HepG2 (cell line): ENCODE data around the gene GCH1. TPM values are rescaled to one million over a fixed set of nuclear protein-coding genes. Genes with fewer than 3 reads are reported as not detected.

Experiments
- AHR ChIP-seq: IDR thresholded peaks from 2 replicates; pipeline ENCODE4 v1.6.1; 2018; ENCODE audit warnings: missing genetic modification reagents, missing compliant biosample characterization
- ARNT ChIP-seq: fragments of 450-650 bp; IDR thresholded peaks from 2 replicates; pipeline ENCODE4 v1.6.1; 2017
- ARNTL ChIP-seq: sonication (generic); formaldehyde crosslinking; IDR thresholded peaks from 2 replicates; pipeline ENCODE4 v1.4.0; 2020; ENCODE audit warnings: mild to moderate bottlenecking, missing genetic modification reagents
- CEBPG ChIP-seq: IDR thresholded peaks from 2 replicates; pipeline ENCODE4 v1.6.1; 2016
- CENPT ChIP-seq: sonication (generic); formaldehyde crosslinking; IDR thresholded peaks from 2 replicates; pipeline ENCODE4 v1.8.0; 2022; ENCODE audit warnings: low read depth, mild to moderate bottlenecking, moderate library complexity, missing genetic modification reagents
- CREM ChIP-seq, 2 experiments: sonication (generic) in 1 of 2; formaldehyde crosslinking in 1 of 2; IDR thresholded peaks; 2 replicates each; pipeline versions ENCODE4 v1.4.0 to v1.6.1; 2016 to 2020; ENCODE audit warnings: antibody characterized with exemption in 1 of 2, mild to moderate bottlenecking in 1 of 2, missing genetic modification reagents in 1 of 2
- HMG20A ChIP-seq: IDR thresholded peaks from 2 replicates; pipeline ENCODE4 v1.6.1; 2016; ENCODE audit warnings: borderline replicate concordance
- MTF1 ChIP-seq: sonication (generic); formaldehyde crosslinking; IDR thresholded peaks from 2 replicates; pipeline ENCODE4 v1.5.0; 2020; ENCODE audit warnings: missing genetic modification reagents
- NCOA1 ChIP-seq: sonication (generic); formaldehyde crosslinking; IDR thresholded peaks from 2 replicates; pipeline ENCODE4 v1.9.0; 2021; ENCODE audit warnings: missing genetic modification reagents
- NR2F6 ChIP-seq, 2 experiments: IDR thresholded peaks; 2 replicates each; pipeline ENCODE4 v1.6.1; 2016; ENCODE audit warnings: antibody characterized with exemption in 1 of 2, mild to moderate bottlenecking in 1 of 2
- NR3C1 ChIP-seq: sonication (generic); formaldehyde crosslinking; IDR thresholded peaks from 2 replicates; pipeline ENCODE4 v1.4.0; 2020; ENCODE audit warnings: missing genetic modification reagents
- POLR2A ChIP-seq, 2 experiments: IDR thresholded peaks; 2 replicates each; pipeline ENCODE4 v1.6.1; 2011; ENCODE audit warnings: low read depth in 2 of 2, low read length in 2 of 2, mild to moderate bottlenecking in 1 of 2, moderate library complexity in 1 of 2; ENCODE audit not compliant: insufficient read depth in 1 of 2
- SKI ChIP-seq: fragments of 450-650 bp; IDR thresholded peaks from one replicate; pipeline ENCODE4 v1.6.1; 2018; ENCODE audit warnings: mild to moderate bottlenecking; ENCODE audit not compliant: partially characterized antibody
- TARDBP ChIP-seq: sonication (generic); formaldehyde crosslinking; IDR thresholded peaks from 2 replicates; pipeline ENCODE4 v1.8.0; 2022; ENCODE audit warnings: mild to moderate bottlenecking, missing genetic modification reagents
- TBP ChIP-seq: sonication (generic); formaldehyde crosslinking; IDR thresholded peaks from 2 replicates; pipeline ENCODE4 v1.5.0; 2020; ENCODE audit warnings: missing genetic modification reagents
- YY1 ChIP-seq: IDR thresholded peaks from 2 replicates; pipeline ENCODE4 v1.6.1; 2011; ENCODE audit warnings: low read length, low read depth, moderate library complexity, mild to moderate bottlenecking; ENCODE audit not compliant: insufficient read depth, insufficient replicate concordance
- ZC3H4 ChIP-seq: sonication (generic); formaldehyde crosslinking; IDR thresholded peaks from 2 replicates; pipeline ENCODE4 v1.4.0; 2020; ENCODE audit warnings: missing genetic modification reagents, borderline replicate concordance
- ZKSCAN8 ChIP-seq: IDR thresholded peaks from 2 replicates; pipeline ENCODE4 v1.6.1; 2016; ENCODE audit warnings: borderline replicate concordance, missing genetic modification reagents, missing compliant biosample characterization
- ZNF720 ChIP-seq: sonication (generic); formaldehyde crosslinking; IDR thresholded peaks from 2 replicates; pipeline ENCODE4 v1.4.0; 2020; ENCODE audit warnings: missing genetic modification reagents
- ZNF75D ChIP-seq: sonication (generic); formaldehyde crosslinking; IDR thresholded peaks from 2 replicates; pipeline ENCODE4 v1.8.1; 2023; ENCODE audit warnings: missing genetic modification reagents, mild to moderate bottlenecking, borderline replicate concordance
- ZNF777 ChIP-seq: sonication (generic); formaldehyde crosslinking; IDR thresholded peaks from 2 replicates; pipeline ENCODE4 v1.4.0; 2020; ENCODE audit warnings: missing genetic modification reagents
- polyA plus RNA-seq, 8 experiments: library from polyadenylated mRNA; depleted of rRNA in 3 of 8; stranded (reverse) in 7 of 8; unstranded in 1 of 8; fragments of >200 nt; fragmentation: Illumina TruSeq in 4 of 8; extraction: Trizol in 4 of 8; gene quantifications; 2 replicates each; pipeline versions ENCODE4 v1.2.1 to v1.2.3, GENCODE V29; 2011 to 2016; ENCODE audit warnings: low read depth in 4 of 8, missing spikeins in 1 of 8, mixed read lengths in 1 of 8; ENCODE audit not compliant: insufficient read depth in 1 of 8
- total RNA-seq, 5 experiments: library from RNA; depleted of rRNA; stranded (reverse); fragments of >200 nt; fragmentation: Illumina TruSeq; extraction: Trizol; gene quantifications; 2 replicates each; pipeline ENCODE4 v1.2.3, GENCODE V29; 2016; ENCODE audit warnings: low read depth in 1 of 5
- TF ChIP-seq, protein P1 (sequence below): sonication (generic); formaldehyde crosslinking; IDR thresholded peaks from 2 replicates; pipeline ENCODE4 v1.4.0; 2020; ENCODE audit warnings: missing genetic modification reagents, borderline replicate concordance
- TF ChIP-seq, protein P2 (sequence below): sonication (generic); formaldehyde crosslinking; IDR thresholded peaks from 2 replicates; pipeline ENCODE4 v1.8.1; 2023; ENCODE audit warnings: missing genetic modification reagents, mild to moderate bottlenecking, borderline replicate concordance
- TF ChIP-seq, protein P3 (sequence below): sonication (generic); formaldehyde crosslinking; IDR thresholded peaks from 2 replicates; pipeline ENCODE4 v1.4.0; 2020; ENCODE audit warnings: missing genetic modification reagents

Gene GCH1
- total and polyA plus RNA-seq, 2 of the 13 experiments (the other 11 are each of a cell fraction or from before 2014, with no cell fraction given) = 15.0 to 25.2 TPM

DNA sequence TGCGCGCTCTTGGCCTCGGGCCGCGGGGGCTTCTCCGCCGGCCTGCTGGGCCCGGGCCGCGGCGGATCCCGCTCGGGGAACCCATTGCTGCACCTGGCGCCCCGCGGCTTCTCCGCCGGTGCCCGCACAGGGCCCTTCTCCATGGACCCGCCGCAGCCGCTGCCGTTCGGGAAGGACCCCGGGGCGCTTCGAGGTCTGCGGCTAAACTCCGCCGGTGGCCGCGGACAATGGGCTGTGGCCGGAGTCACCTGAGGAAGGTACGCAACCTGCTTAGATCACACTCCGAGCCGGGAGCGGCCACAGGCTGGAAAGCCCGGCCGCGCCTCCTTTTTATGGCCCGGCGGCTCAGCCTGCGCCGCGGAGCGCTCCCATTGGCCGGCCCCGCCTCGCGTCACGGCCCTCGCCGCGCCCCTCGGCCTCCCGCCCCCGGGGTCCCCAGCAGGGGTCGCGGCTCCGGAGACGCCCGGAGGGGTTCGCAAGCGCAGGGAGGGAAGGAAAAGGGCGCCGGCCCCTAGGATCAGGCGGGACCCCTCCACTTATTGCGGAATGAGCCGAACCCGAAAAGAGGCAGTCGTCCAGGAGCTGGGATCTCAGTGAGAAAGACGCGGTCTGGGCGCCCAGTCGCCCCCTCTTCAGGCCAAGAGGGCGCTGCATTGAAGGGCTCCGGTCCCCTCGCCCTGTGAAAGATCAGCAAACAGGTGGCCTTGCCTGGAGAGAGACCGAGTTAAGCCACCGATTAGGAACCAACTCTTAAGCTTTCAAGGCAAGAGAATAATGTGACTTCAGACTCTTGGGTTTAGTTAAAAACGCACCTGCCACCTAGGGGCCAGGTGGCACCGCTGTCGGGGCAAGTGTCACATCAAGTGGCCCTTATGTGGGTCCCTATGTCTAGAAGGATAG is at the start of gene GCH1 (continued):
- TF ChIP-seq, protein P1, sequence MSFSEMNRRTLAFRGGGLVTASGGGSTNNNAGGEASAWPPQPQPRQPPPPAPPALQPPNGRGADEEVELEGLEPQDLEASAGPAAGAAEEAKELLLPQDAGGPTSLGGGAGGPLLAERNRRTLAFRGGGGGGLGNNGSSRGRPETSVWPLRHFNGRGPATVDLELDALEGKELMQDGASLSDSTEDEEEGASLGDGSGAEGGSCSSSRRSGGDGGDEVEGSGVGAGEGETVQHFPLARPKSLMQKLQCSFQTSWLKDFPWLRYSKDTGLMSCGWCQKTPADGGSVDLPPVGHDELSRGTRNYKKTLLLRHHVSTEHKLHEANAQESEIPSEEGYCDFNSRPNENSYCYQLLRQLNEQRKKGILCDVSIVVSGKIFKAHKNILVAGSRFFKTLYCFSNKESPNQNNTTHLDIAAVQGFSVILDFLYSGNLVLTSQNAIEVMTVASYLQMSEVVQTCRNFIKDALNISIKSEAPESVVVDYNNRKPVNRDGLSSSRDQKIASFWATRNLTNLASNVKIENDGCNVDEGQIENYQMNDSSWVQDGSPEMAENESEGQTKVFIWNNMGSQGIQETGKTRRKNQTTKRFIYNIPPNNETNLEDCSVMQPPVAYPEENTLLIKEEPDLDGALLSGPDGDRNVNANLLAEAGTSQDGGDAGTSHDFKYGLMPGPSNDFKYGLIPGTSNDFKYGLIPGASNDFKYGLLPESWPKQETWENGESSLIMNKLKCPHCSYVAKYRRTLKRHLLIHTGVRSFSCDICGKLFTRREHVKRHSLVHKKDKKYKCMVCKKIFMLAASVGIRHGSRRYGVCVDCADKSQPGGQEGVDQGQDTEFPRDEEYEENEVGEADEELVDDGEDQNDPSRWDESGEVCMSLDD (CRISPR knock-in tag) = peak; percentile 46; the same call in 1 of the 2 replicates
- TF ChIP-seq, protein P2, sequence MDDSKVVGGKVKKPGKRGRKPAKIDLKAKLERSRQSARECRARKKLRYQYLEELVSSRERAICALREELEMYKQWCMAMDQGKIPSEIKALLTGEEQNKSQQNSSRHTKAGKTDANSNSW = no peak; the same call in 1 of the 2 replicates
- TF ChIP-seq ZNF777 (CRISPR knock-in tag) (peak; percentile 68; the same call in 1 of the 2 replicates), CEBPG (CRISPR knock-in tag) (0 out of 2 replicates have a peak, but pooled peaks have one; percentile 2), ARNTL (CRISPR knock-in tag) (peak; percentile 57; the same call in 1 of the 2 replicates), YY1 (peak; percentile 60), SKI (peak; percentile 28), ARNT (no peak), CREM (IDR thresholded peaks at IDR 0.05) (peak; percentile 24; the same call in 1 of the 2 replicates), CREM (CRISPR knock-in tag; IDR thresholded peaks at IDR 0.05) (no peak), NCOA1 (CRISPR knock-in tag) (0 out of 2 replicates have a peak, but pooled peaks have one; percentile 52), MTF1 (CRISPR knock-in tag) (no peak; the same call in 1 of the 2 replicates), ZKSCAN8 (CRISPR knock-in tag) (no peak), POLR2A (IDR thresholded peaks at IDR 0.05; ENCODE audit: insufficient read depth in 1 of 2, low read depth in 2 of 2, low read length in 2 of 2) (peak; percentile 98 to 99), HMG20A (CRISPR knock-in tag) (no peak), NR2F6 (IDR thresholded peaks at IDR 0.05) (0 out of 2 replicates have a peak, but pooled peaks have one; percentile 55), NR2F6 (CRISPR knock-in tag; IDR thresholded peaks at IDR 0.05) (peak; percentile 52; the same call in 1 of the 2 replicates), TBP (CRISPR knock-in tag) (peak; percentile 16; the same call in 1 of the 2 replicates), NR3C1 (CRISPR knock-in tag) (no peak), AHR (CRISPR knock-in tag) (0 out of 2 replicates have a peak, but pooled peaks have one; percentile 42), CENPT (CRISPR knock-in tag) (no peak), ZNF75D (CRISPR knock-in tag) (no peak), ZNF720 (CRISPR knock-in tag) (no peak), TARDBP (no peak; the same call in 1 of the 2 replicates), ZC3H4 (CRISPR knock-in tag) (no peak)
- TF ChIP-seq, protein P3, sequence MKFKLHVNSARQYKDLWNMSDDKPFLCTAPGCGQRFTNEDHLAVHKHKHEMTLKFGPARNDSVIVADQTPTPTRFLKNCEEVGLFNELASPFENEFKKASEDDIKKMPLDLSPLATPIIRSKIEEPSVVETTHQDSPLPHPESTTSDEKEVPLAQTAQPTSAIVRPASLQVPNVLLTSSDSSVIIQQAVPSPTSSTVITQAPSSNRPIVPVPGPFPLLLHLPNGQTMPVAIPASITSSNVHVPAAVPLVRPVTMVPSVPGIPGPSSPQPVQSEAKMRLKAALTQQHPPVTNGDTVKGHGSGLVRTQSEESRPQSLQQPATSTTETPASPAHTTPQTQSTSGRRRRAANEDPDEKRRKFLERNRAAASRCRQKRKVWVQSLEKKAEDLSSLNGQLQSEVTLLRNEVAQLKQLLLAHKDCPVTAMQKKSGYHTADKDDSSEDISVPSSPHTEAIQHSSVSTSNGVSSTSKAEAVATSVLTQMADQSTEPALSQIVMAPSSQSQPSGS (CRISPR knock-in tag) = no peak; the same call in 1 of the 2 replicates
